Measurements from ENCODE around the gene SHC3.

Gene SHC3

DNA sequence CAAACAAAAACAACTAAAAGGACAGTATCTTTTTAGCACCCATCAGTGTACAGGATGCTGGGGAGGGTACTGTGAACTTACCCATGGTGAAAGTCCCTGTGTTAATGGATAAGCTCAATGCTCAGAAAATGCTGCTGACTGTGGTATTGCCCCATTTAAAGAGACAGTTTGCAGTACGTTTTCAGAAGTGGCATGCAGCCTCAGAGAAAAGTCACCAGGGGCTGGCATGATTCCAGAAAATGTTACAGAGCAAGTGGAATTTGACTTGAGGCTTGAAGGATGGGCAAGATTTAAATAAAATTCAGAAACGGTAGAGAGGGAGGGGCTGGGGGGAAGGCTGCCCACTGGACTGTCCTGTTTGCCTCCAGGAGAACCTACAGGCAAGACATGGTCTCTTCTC, 180.1 kb downstream of the SHC3 start:
- DNase-seq (ENCODE audit: low read depth) = no peak
- TF ChIP-seq, protein P1, sequence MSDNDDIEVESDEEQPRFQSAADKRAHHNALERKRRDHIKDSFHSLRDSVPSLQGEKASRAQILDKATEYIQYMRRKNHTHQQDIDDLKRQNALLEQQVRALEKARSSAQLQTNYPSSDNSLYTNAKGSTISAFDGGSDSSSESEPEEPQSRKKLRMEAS (IDR thresholded peaks at IDR 0.05; ENCODE audit: low read depth, low read length) = no peak
- TF ChIP-seq, protein P2, sequence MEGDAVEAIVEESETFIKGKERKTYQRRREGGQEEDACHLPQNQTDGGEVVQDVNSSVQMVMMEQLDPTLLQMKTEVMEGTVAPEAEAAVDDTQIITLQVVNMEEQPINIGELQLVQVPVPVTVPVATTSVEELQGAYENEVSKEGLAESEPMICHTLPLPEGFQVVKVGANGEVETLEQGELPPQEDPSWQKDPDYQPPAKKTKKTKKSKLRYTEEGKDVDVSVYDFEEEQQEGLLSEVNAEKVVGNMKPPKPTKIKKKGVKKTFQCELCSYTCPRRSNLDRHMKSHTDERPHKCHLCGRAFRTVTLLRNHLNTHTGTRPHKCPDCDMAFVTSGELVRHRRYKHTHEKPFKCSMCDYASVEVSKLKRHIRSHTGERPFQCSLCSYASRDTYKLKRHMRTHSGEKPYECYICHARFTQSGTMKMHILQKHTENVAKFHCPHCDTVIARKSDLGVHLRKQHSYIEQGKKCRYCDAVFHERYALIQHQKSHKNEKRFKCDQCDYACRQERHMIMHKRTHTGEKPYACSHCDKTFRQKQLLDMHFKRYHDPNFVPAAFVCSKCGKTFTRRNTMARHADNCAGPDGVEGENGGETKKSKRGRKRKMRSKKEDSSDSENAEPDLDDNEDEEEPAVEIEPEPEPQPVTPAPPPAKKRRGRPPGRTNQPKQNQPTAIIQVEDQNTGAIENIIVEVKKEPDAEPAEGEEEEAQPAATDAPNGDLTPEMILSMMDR (IDR thresholded peaks at IDR 0.05; ENCODE audit: low read depth, low read length) = no peak
- TF ChIP-seq POLR2A (IDR thresholded peaks at IDR 0.05; ENCODE audit: extremely low read depth, insufficient read length) (no peak), MYC (IDR thresholded peaks at IDR 0.05; ENCODE audit: low read depth, low read length) (no peak)
- no peak overlapping the region for H3K4me3 ChIP-seq (ENCODE audit: low read depth, low read length)

DNA sequence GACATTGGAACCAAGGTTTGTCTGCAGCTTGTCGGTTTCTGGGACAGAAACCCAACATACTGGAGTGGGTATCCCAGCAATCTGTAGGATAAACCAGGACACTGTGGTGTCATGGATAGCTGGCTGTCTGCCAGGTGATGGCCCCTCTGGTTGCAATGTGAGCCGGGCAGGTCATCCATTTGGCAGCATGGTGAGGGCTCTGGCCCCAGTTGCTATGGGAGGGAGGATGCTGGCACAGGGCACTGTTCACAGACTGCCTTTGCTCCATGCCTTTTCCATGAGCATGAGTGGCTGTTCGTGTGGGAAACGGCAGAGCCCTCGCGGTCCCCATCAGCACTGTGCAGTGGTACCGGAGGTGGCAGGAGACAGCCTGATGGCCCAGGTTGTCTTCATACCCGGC, 181.0 kb downstream of the SHC3 start:
- no peak for DNase-seq (ENCODE audit: low read depth)
- no peak overlapping the region for H3K4me3 ChIP-seq (ENCODE audit: low read depth, low read length)
- TF ChIP-seq, protein P1 (IDR thresholded peaks at IDR 0.05; ENCODE audit: low read depth, low read length) = no peak
- TF ChIP-seq POLR2A (IDR thresholded peaks at IDR 0.05; ENCODE audit: extremely low read depth, insufficient read length) = no peak
- TF ChIP-seq MYC (IDR thresholded peaks at IDR 0.05; ENCODE audit: low read depth, low read length) = no peak

DNA sequence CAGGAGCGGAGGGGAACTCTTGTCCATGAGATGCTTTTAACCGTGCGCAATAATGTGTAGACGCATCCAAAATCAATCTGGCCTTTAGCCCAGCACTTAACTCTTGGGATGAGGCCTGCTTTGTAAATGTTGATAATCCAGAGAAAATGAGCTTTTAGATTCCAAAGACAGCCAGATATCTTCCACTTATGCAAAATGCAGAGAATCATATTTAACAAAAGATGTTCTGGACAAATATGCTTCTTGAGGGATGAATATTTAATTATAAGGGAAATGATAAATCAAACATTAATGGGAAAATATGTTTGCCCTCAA, 181.7 kb downstream of the SHC3 start:
- TF ChIP-seq POLR2A (IDR thresholded peaks at IDR 0.05; ENCODE audit: extremely low read depth, insufficient read length) = no peak
- TF ChIP-seq, protein P1 (IDR thresholded peaks at IDR 0.05; ENCODE audit: low read depth, low read length) = no peak
- no peak for TF ChIP-seq MYC (IDR thresholded peaks at IDR 0.05; ENCODE audit: low read depth, low read length)
- TF ChIP-seq, protein P2 (IDR thresholded peaks at IDR 0.05; ENCODE audit: low read depth, low read length) = no peak
- DNase-seq (ENCODE audit: low read depth) = no peak
- no peak overlapping the region for H3K4me3 ChIP-seq (ENCODE audit: low read depth, low read length)

DNA sequence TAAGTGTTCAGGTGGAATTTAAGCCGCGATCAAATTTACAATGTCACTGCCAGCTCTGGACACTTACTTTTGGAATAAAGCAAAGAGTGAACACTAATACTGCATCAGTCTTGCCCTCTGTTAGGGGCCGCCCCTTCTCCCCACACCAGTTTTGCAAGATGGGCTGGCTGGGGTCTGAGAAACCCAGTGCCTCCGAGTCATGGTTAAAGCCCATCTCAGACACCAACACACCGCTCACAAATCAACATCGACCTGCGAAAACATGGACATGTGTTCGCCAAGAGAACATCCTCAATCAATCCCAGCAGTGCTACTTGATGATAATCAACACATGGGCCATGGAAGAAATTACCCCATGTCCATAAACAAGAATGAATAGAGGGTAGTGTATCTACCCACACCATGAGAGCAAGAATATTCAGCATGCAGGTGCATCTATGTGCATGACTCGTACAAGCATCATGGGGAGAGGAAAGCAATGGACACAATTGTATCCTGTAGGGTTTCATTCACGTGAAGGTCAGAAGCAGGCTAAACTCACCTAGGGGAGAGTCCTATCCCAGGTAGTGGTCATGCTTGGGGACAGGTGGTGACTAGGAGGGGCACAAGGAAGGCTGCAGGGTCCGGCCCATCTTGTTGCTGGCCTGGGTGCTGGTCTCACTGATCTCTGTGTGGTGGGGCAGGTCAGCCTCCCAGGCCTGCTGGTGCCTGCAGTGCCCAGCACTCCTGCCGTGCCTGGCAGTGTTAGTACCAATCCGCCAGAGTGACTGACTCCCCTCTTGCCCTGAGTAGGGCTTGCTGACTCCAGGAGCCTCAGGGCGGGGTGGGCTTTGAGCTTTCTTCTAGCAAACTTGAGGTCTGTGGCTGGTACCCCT, 182.3 kb downstream of the SHC3 start:
- H3K4me3 ChIP-seq (ENCODE audit: low read depth, low read length) = no peak overlapping the region
- DNase-seq (ENCODE audit: low read depth) = no peak
- TF ChIP-seq MYC (IDR thresholded peaks at IDR 0.05; ENCODE audit: low read depth, low read length) (no peak), POLR2A (IDR thresholded peaks at IDR 0.05; ENCODE audit: extremely low read depth, insufficient read length) (no peak)
- TF ChIP-seq, protein P1 (IDR thresholded peaks at IDR 0.05; ENCODE audit: low read depth, low read length) = no peak
- TF ChIP-seq, protein P2 (IDR thresholded peaks at IDR 0.05; ENCODE audit: low read depth, low read length) = no peak

DNA sequence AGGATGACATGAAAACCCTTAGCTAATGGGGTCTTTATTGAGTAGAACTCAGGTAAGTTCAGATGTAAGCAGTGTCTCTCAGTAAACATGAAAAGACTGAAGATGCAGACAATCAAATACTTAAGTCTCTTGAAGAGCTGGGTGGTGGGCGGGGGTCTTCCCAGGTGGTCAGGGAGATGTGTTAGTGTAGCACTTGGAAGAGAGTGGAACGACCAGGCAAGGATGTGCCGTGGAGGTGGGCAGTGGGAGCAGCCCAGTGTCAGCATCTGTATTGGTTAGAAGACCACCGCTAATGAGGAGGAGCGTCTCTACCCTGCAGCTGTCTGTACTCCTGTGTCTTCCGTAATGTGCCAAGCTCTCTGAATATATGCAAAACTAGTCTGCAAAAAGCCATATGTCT, 183.0 kb downstream of the SHC3 start:
- no peak overlapping the region for H3K4me3 ChIP-seq (ENCODE audit: low read depth, low read length)

DNA sequence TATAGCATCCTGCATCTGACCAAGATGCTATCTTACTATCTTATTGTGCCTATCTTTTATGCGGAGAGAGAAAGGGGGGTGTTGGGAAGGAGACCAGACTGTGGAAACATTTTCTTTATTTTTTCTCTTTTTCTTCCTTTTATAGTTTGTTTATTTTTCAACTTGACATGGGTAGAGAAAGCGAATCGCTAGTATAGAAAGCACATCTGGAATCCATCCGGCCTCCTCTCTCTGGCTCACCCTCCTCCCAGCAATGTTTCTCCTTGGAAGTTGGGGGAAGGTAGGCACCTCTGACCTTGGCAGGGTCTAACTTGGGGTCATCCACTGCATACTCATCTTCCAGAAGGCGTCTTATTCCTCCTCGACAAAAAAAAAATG, 183.4 kb downstream of the SHC3 start:
- DNase-seq (ENCODE audit: low read depth) = no peak
- TF ChIP-seq, protein P1 (IDR thresholded peaks at IDR 0.05; ENCODE audit: low read depth, low read length) = no peak
- TF ChIP-seq MYC (IDR thresholded peaks at IDR 0.05; ENCODE audit: low read depth, low read length) (no peak), POLR2A (IDR thresholded peaks at IDR 0.05; ENCODE audit: extremely low read depth, insufficient read length) (no peak)
- TF ChIP-seq, protein P2 (IDR thresholded peaks at IDR 0.05; ENCODE audit: low read depth, low read length) = no peak
- H3K4me3 ChIP-seq (ENCODE audit: low read depth, low read length) = no peak overlapping the region

More for the DNA sequence above, 183.0 kb downstream of the SHC3 start:
- TF ChIP-seq, protein P1 (IDR thresholded peaks at IDR 0.05; ENCODE audit: low read depth, low read length) = no peak
- TF ChIP-seq POLR2A (IDR thresholded peaks at IDR 0.05; ENCODE audit: extremely low read depth, insufficient read length) (no peak), MYC (IDR thresholded peaks at IDR 0.05; ENCODE audit: low read depth, low read length) (no peak)
- TF ChIP-seq, protein P2 (IDR thresholded peaks at IDR 0.05; ENCODE audit: low read depth, low read length) = no peak
- no peak for DNase-seq (ENCODE audit: low read depth)

Data from NB4 (cell line).